ENCODE measurements around the gene ARMH1.
"Not testable (repeated sequence)": the region's sequence is repeated elsewhere in the genome, so short reads cannot be mapped to it uniquely, and the experiment has no call there.

Gene ARMH1

DNA sequence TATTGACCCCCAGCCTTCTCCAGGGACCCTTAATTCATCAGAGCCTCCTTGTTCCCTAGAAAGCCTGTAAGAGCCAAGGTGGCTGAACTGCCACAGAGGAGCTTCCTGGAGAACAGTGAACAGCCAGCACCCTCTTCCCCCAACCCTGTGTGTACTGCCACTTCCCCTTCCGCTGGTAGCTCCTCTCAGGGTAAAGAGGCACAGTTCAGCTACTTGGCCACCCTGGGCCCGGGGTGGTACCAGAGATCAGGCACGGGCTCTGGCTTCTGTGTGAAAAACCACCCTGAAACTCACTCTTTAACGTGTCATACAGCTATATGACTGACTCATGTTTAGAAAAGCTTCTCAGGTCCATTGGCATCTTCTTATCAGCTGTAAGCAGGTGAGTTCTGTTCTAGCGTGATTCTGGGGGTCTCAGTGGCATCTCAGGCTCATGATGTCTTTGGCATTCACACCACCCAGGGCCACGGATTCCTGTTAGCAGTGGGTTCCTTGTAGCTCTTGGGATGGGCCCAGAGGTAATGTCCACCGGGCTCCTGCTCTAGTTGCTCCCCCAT lies 22.4 kb downstream of the ARMH1 start:
- DNase-seq, result peak; percentile 44

DNA sequence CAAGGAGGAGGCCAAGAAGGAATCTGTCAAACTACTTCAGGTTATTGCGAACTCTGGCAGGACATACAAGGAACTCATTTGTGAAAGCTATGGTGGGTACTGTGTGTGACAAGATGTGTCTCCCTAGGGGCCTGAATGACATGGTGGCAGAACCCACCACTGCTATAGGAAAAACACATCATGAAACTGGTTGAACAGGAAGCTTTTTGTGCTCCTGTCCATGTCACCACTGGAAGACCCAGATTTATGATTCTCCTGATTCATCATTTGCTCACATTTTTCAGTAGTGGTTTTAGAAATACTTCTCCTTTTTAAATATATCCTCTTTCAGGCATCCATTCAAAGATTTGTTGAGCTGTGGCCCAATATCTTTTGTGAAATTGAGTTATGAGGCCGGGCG lies 23.6 kb downstream of the ARMH1 start:
- no peak for DNase-seq

DNA sequence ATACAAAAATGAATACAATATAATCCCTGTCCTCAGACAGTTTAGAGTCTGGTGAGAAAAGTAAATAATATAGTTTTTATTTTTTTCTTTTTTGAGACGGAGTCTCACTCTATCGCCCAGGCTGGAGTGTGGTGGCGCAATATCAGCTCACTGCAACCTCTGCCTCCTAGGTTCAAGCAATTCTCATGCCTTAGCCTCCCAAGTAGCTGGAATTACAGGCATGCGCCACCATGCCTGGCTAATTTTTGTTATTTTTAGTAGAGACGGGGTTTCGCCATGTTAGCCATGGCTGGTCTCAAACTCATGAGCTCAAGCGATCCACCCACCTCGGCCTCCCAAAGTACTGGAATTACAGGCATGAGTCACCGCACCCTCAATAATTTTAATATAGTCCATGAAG lies 24.9 kb downstream of the ARMH1 start:
- not testable (repeated sequence) for DNase-seq

DNA sequence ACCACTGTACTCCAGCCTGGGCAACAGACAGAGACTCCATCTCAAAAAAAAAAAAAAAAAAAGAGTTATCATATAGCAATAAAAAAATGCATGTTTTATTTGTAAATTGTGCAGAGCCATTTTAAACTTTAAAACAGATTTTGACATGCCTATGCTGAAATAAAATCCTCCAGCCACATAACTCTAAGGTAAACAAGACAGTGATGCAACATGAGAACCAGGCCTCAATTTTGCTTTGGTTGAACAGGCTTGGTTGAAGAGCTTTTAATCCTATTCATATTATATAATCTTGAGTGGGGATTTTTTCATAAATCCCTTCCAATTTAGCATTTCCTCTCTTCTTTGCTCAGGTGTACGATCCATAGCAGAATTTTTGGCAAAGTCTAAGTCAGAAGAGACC lies 26.1 kb downstream of the ARMH1 start:
- no peak for DNase-seq

DNA sequence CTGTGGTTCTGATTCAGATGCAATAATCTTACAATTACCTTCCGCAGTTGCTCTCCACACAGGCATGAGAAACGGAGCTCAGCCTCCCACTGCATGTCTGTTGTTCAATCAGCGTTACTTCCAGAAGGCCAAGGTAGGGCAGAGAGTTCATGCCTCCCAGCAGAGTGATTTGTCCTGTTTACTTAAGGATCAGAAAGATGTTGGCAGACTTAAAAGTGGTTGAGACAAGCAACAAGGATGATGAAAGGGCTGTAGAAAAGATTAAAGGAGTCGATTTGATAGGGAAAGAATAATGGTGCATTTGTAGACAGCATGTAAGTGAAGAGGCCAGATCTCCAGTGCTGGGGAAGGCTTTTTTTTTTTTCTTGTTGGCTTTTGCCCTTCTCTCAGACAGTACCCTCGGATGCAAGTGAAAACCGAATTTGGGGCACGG lies 26.6 kb downstream of the ARMH1 start:
- no peak for DNase-seq

DNA sequence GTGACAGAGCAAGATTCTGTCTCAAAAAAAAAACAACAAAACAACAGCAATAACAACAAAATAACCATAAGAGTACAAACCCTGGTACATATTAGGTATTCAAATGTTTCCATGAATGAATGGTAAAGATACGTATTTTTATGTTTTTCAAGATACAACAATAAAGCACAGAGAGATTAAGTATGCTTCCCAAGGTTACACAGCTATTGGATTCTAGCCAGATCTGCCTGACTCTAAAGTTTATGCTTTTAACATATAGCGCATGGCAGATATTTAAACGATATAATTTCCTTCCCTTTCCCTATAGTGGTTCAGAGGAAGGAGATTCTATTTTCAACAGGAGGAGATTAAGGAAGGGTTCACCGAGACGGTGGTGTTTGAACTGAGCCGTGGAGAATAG lies 31.0 kb downstream of the ARMH1 start:
- DNase-seq, result no peak

DNA sequence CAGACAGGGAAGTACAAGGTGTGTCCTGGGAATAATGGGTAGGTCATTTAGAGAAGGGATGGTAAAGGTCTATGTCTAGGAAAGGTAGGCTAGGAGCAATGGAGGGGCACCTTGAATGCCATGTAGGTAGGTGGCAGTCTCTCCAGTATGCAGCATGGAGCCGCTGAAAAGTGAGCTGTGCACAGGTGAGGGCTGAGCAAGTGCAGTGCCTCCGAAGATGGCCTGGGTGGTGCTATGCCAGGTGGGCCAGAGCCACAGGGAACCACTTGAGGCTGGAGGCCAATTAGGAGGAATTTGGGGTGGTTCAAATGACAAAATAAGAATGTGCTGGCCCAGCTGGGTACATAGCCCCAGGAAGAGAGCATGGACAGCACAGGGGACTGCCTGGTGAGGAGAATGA lies 31.4 kb downstream of the ARMH1 start:
- DNase-seq, result no peak

DNA sequence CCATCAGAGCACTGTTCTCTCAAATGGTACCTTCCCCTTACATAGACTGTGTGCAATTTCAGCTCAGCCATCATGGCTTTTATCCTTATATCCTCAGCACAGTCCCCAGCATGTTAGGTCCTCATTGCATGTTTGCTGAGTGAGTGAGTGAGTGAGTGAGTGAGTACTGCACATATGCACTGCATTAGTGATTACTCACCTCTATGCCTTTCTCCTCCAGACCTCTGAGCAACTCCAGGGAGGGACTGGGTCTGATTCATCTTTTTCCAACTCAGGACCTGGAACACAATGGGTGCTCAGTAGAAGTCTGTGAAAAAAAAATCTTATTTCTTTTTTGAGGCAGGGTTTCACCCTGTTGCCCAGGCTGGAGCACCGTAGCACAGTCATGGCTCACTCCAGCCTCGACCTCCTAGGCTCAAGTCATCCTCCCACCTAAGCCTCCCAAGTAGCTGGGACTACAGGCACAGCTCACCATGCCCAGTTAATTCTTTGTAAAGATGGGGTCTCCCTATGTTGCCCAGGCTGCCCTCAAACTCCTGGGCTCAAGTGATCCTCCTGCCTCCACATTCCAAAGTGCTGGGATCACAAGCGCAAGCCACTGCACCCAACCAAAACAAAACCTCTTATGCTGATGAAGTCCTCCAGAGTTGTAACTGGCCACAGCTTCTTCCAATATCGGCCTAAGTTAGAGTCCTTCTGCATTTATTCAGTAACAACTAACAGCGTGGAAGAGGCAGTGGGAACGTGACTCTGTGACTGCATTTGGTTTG lies 32.8 kb downstream of the ARMH1 start:
- no peak for DNase-seq

DNA sequence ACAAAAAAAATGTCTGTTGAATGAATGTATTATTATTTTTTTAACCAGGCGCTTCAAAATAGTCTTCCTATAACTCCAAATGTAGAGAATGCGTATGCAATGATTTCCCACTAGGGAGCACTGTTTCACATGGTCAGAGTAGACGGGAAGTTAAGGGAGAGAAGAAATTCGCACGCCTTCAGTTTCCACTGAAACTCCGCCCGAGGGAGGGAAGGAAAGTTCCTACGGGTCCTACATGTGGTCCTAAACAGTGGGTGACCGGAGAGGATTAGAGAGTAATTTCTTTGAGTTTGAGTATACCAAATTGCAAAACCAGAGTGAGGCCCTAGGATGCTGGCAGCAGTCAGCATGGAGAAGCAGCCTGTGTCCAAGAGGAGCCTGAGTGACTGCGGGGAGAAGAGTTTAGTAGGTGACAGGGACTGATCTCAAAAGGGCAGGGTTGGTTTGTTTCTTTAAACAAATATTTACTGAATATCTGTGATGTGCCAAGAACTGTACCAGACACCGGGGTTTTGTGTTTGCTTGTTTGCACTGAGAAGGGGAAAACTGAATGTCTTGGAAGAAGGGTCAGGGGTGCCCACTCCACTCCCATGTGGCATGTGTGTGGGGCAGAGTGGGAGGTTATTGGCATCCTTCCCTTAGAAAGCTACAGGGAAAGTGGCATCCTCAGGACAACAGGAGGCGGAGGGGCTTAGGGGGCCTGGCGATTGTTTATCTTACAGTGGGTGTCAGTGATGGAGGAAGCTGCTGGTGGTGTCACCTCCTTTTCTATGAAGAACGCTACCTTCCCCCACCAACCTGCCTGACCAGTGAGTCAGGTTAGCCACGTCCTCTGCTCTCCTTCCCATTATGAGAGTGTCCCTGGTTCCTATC lies 33.7 kb downstream of the ARMH1 start:
- peak; percentile 70 for DNase-seq

DNA sequence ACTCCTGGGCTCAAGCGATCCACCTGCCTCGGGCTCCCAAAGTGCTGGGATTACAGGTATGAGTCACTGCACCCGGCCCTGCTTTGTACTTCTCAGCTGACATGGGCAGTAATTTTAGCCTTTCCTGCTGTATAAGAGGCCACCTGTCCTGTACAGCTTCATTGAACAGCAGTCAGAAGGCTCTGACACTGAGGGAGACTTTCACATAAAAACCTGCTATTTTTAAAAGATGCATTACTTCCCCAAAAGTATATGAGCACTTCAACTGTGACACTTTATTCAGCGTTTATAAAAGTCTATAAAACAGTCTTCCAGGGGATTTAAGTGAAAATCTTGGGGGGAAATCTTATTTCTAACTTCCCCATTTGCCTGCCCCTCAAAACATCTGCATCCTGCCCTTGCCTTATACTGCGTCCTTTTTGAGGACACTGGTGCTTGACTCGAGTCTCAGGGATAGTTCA lies 38.8 kb downstream of the ARMH1 start:
- no peak for DNase-seq

DNA sequence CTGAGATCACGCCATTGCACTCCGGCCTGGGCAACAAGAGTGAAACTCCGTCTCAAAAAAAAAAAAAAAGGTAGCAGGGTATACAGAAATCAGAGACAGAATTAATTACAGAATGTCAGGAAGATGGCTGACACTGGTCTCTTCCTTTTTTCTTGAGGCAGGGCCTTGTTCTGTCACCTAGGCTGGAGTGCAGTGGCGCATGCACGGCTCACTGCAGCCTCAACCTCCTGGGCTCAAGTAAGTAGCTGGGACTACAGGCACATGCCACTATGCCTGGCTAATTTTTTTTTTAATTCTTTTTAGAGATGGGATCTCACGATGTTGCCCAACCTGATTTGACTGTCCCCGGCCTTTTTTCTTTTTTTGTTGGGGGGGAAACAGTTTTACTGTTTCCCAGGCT lies 40.0 kb downstream of the ARMH1 start:
- no peak for DNase-seq

DNA sequence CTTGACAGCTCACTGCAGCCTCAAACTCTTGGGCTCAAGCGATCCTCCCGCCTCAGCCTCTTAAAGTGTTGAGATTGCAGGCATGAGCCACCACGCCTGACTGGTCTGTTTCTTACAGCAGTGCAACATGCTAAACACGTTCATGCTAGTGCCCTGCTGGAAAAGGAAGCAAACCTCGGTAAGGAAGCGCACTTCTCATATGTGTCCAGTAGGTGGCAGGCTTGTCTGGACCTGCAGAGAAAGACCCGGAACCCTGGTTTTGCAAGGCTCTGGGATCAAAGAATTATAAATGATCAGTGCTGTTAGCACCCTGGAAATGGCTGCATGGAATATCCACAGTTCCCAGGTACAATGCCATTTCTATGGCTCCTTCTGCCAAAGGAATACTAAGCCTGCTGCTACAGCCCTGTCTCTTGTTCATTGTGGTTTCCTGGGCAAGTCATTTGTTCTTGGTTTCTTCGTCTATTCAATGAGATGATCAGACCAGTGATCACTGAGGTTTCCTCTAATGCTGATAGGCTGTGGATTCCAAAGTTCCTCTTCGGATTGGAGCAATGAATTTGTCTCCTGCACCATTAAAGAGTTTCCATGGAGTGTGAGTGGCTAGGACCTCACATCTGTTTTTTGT lies 40.5 kb downstream of the ARMH1 start:
- DNase-seq, result peak; percentile 82

DNA sequence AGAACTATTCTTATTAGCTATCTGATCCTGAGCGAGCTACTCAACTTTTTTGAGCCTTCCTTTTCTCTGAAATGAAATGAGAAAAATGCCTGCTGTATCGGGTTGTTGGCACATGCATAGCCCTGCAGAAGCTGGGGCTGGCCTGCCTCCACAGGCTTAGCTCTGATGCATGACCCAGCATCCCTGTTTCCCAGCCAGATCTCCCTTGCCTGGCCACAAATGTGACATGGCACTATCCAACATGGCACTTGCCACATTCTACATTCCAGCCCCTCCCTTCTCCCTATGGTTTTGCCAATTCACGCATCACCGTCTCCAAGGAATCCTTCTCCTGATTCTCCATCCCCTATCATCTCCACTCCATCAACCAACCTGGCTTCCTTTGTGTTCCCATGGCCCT lies 42.6 kb downstream of the ARMH1 start:
- no peak for DNase-seq

DNA sequence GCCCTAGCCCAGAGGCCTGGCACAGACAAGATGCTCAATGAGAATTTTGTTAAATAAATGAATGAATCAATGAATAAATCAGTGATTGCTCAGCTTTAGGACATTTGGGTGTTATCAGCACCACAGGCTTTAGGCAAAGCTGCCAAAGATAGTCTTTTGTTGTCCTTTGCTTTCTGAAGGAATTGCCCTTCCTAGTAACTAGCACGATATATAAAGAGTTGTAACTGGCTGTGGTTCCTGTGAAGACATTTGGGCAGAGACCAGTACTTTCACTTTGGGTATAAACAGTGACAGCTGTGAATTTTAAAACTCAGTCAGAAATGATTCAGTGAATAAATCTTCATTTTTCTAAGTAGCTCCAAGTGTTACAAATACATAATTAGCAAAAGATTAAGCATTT lies 43.1 kb downstream of the ARMH1 start:
- DNase-seq, result no peak

DNA sequence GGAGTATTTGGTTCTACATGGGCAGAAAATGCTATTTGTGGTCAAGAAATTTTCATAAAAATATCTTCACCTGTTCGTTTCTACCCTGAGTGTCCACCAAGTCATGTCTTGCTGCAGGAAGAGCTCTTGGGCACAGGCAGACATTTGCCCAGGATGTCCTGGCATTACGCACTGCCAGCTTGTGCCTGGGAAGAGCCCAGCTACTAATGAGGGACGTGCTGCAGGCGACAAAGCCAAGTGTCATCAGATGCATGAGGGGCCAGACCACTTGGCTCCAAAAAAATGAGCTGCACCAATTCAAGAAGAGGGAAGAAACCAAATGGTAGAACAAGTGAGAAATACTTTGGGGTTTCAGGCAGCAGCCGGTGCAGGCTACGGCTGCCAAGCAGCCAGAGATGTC lies 43.6 kb downstream of the ARMH1 start:
- DNase-seq, result no peak

DNA sequence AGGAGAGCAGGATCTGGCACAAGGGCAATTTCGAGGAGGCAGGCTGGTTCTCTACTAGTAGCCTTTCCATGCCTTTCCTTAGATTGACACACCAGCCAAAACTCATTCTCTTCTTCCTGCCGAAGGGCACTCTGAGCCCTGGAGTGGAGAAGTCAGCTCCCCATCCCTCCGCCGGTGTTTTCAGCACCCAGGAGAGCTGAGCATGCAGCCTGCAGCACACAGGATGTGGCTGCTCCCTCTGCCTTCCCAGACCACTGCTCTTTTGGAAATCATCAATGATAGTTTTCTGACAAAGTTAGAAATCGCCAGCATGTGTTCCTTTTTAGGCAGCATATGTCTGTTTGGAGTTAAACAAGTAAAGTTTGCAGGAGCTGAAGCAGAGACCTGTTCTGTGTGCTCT lies 44.8 kb downstream of the ARMH1 start:
- no peak for DNase-seq

DNA sequence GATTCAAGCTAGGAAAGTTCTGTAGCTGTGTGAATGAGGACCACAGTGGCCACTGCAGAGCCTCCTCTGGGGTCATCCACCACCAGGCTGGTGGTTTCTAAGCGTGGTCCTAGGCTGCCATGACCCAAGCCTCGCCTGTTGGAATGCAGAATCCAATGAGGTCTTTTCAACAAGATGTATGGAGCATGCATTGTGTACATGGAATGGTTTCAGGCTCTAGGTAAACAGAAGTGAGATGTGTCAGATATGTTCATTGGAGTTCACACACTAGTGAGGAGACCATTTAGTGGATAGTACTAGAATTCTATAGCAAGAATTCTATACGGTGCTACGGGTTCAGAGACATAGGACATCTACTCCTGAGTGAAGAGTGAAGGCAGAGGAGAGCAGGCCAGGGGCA lies 45.8 kb downstream of the ARMH1 start:
- no peak for DNase-seq

DNA sequence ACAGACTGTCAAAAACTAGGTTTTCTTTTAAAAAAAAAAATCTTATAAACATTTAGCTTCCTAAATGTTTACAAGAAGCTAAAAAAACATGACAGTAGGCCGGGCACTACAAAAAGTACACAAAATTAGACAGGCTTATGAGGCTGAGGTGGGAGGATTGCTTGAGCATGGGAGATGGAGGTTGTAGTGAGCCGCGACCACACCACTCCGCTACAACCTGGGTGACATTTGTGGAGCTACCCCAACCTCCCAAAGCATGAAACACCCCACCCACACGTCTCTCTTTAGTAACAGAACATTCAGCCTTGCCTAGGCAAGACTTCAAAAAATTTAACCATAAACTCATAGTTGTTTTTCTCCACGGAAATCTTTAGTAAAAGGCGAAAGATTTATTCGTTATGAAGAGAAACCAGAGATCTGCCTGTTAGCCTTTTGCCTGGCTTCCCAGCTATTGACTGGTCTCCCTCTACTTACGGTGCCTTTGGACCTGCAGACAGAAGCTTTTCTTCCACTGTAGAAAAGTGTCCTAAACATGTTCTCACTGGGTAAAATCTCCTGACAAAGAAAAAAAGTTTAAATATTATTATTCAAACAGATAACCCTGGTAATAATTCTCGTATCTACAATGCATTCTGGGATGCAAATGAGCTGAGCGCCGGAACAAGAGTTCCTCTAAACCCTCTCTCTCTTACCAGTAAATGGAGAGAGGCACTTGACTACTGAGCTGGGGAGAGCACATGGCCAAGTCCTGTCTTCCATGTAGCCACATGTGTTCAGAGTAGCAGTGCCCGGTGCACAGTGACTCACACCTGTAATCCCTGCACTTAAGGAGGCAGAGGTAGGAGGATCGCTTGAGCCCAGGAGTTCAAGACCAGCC lies 47.2 kb downstream of the ARMH1 start:
- peak; percentile 88 for DNase-seq

DNA sequence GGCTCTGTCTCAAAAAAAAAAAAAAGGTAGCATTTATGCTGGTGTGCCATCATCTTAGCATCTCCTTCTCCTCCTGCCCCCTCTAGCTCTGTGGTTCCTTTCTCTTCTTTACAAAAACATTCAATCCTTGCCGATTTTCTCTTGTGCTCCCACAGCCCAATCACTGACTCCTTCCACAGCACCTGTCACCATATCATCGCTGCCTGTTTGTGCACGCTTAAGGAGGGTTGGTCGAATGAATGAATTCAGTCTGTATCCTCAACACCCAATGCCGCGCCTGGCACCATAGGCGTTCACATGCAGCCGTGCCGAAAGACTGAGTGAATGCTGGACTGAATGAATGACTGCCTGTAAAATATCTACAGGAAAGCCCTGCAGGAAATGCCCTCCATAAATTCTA lies 48.5 kb downstream of the ARMH1 start:
- no peak for DNase-seq

DNA sequence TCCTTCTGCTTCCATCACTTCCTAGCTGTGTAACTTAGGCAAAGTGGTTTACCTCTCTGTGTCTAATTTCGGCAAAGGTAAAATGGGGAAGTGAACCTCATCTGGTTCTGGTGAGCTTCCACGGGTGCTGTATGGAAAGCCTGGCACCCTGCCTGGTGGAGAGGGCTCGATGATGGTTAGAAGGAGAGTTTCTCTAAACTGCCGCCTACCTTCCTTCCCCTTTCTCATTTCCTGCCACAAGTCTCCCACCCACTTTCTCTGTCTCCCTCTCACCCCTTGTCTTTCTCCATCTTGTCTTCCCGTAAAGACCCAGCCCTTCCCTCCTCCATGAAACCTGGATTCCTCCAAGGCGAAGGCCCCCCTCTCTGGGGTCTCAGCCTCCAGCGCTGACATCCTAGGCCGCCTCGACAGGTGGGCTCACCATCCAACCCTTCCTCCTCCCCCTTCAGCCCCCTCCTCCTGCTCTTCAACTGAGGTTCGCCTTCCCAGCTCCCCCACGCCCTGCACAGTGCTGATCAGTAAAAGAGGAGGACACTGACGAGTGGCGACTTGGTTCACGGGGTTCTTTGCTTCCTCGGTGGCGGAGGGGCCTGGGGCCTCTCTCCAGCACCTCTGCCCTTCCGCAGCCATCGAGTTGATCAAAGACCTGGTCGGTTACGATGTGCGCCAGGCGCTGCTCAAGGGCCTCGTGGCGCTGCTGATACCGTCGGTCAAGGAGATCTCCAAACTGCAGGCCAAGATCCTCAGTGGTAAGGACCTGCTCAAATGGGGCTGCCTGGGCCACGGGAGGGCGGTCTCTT lies 49.2 kb downstream of the ARMH1 start:
- peak; percentile 30 for DNase-seq

DNA sequence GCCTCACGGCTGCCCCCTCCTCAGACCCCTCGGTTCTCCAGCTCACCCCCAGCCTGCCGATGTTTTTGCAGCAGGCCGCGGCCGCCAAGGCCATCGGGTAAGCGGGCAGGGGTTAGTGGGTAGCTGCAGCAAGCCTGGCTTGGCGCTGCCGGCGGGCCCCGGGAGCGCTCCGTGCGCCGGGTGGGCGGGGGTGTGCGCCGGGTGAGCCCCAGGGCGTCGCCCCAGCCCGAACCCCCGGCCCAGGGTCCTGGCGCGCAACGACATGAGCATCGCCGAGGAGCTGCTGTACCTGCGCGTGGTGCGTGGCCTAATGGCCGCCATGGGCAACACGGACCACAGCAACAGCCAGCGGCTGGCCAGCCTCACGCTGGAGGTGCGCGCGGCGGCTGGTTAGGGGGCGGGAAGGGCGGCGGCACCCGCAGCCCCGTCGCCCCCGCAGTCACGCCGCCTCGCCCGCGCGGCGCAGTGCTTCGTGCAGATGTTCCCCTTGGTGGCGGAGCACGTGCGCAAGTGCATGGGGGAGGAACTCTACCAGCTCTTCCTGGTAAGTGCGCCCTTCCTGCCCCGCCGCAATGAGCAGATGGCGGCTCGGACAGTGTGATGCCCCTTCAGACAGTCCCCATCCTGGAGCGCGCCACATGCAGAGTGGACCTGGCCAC lies 49.9 kb downstream of the ARMH1 start:
- no peak for DNase-seq
